GM18511 (cell line): ENCODE measurements around the gene RDH13.
A peak's percentile ranks its signal among the peaks of the same experiment; 100 is the strongest.
"Not testable (repeated sequence)": the region's sequence is repeated elsewhere in the genome, so short reads cannot be mapped to it uniquely, and the experiment has no call there.

Experiments used
- ATAC-seq: cut with Tn5 transposase; IDR thresholded peaks from one replicate; pipeline ENCODE4 v1.9.1; 2021; ENCODE audit warnings: mild to moderate bottlenecking, moderate library complexity; ENCODE audit not compliant: unreplicated experiment

RDH13 gene

GRCh38 chr19:55020351-55020750 is 42.6 kb downstream of the RDH13 start:
- ATAC-seq: not testable (repeated sequence)

DNA sequence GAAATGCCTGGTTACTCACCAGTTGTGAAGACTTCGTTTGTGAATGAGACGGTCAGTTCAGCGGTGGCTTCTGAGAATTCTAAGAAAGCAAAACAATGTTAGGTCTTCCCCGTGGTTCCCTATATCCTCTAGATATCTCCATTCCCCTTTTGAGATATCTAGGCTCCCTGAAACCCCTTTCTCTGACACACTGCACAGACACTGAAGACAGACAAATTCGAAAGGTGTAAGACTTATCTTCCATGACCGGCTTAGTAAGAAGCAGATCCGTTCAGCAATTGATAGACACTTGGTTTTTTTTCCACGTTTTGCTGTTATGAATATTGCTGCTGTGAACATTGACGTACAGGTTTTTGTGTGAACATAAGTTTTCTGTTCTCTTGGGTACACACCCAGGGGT is 44.3 kb downstream of the RDH13 start:
- ATAC-seq: no peak

- ATAC-seq: no peak
Measured at GRCh38 chr19:55018216-55018615, 44.7 kb downstream of the RDH13 start.

DNA sequence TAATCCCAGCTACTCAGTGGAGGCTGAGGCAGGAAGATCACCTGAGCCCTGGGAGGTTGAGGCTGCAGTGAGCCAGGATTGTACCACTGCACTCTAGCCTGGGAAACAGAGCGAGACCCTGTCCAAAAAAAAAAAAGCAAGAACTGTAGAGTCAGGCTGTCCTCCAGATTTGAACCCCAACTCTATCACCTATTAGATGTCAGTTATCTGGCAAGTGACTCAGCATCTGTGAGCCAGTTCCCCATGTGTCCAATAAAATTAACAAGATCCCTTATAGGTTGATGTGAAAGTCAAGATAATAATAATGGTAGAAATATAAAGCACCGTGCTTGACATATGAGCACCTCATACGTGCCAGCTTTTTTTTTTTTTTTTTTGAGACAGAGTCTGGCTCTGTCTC is 46.9 kb downstream of the RDH13 start:
- no peak for ATAC-seq

DNA sequence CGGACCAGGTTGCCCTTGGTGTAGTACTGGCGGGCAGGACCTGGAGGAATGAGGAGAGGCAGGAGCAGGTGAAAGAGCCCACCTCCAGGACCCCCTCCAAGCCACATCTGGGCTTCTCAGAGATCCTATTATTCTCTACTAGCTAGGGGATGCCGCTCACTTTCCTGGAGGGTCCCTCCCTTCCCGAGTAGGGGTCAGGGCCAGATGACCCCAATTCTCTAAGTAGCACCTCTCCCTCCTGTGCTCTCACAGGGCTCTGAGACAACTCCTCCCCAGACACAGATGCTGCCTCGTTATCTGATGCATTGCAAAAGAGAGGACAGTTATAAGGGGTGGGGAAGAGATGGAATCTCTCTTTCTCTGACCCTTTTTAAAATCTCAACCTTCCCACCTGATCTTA is 47.8 kb downstream of the RDH13 start:
- ATAC-seq: no peak

GRCh38 chr19:55014714-55015113 is 48.2 kb downstream of the RDH13 start:
- no peak for ATAC-seq

DNA sequence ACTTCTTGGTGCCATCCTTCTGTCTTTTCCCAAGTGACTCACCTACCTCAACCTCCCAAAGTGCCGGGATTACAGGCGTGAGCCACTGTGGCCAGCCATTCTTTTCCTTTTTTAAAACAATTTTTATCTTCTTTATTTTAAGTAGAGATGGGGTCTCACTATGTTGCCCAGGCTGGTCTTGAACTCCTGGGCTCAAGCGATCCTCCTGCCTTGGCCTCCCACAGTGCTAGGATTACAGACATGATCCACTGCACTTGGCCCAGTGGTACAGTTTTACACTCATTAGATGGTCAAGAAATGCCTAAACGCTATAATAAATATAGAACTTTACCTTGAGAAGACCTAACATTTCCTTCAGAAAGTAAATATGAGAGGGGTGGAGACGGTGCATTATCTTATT is 49.4 kb downstream of the RDH13 start:
- ATAC-seq: no peak

DNA sequence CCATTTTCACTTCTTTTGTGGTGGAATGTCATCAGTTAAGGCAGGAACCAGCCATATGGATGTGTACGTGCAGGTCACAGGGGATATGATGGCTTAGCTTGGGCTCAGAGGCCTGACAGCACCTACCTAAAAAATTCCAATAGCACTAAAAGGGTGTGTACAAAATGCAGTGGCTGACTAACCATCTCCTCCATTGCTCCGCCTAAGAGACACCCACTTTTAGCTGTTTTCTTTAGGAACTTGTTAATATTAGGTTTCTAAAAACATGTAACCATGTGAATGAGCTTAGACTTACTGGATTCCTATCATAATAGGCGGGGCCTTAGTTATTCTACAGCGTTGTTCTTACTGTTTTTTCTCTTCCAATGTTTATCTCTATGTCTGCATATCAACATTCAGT is 50.6 kb downstream of the RDH13 start:
- ATAC-seq: no peak

GRCh38 chr19:55010561-55010960 is 52.4 kb downstream of the RDH13 start:
- not testable (repeated sequence) for ATAC-seq

- ATAC-seq: not testable (repeated sequence)
Measured at GRCh38 chr19:55008781-55009180, 54.2 kb downstream of the RDH13 start.

DNA sequence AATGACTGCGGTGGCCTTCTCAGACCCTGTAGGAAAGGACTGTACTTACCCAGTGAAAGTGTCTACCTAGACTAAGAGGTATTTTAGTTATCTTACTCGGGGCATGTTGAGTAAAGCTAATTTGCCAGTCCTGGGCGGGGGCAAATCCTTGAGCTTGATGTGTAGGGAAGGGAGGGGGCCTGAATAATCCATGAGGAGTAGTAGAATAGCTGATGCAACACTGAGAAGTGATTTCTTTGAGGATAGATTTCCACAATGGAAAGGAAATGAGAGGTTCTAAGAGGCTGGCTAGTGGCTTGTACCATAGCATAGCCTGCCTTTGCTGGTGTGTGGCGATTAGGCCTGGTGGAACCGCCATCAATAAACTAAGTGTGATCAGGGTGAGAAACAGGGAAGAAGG is 54.8 kb downstream of the RDH13 start:
- ATAC-seq: not testable (repeated sequence)

- not testable (repeated sequence) for ATAC-seq
Measured at GRCh38 chr19:55007537-55007936, 55.4 kb downstream of the RDH13 start.

- ATAC-seq: not testable (repeated sequence)
Measured at GRCh38 chr19:55006795-55007194, 56.2 kb downstream of the RDH13 start.

GRCh38 chr19:55005684-55006488 is 57.1 kb downstream of the RDH13 start:
- peak; percentile 68 for ATAC-seq

DNA sequence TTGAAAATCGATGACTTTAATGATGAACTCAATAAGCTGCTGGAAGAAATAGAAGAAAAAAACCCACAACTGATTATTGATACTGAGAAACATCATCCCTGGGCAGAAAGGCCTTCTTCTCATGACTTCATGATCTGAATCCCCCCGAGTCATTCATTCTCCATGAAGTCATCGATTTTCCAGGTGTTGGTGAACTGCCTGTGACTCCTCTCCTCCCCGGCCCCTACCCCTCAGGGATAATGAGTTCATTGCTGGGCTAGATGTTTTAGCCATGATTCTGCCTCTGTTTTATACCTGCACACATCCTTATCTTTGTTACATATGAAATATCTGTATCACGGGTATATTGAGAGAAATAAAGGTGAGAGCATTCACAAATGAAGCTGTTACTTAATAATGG is 62.2 kb downstream of the RDH13 start:
- no peak for ATAC-seq

DNA sequence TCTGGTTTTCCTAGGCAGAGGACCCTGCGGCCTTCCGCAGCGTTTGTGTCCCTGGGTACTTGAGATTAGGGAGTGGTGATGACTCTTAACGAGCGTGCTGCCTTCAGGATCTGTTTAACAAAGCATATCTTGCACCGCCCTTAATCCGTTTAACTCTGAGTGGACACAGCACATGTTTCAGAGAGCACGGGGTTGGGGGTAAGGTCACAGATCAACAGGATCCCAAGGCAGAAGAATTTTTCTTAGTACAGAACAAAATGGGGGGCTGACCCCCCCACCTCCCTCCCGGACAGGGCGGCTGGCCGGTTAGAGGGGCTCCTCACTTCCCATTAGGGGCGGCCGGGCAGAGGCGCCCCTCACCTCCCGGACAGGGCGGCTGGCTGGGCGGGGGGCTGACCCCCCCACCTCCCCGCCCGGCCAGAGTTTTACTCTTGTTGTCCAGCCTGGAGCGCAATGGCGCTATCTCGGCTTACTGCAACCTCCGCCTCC is 64.2 kb downstream of the RDH13 start:
- not testable (repeated sequence) for ATAC-seq

- ATAC-seq: no peak
Measured at GRCh38 chr19:54995561-54995960, 67.4 kb downstream of the RDH13 start.
